DOHH2 (cell line): ENCODE results near the gene GANAB.
"Not testable (repeated sequence)": the region's sequence is repeated elsewhere in the genome, so short reads cannot be mapped to it uniquely, and the experiment has no call there.

Source experiments
- H3F3A ChIP-seq: fragments of 200-600 bp; sonication (generic), shearing (Covaris generic); 2 replicates; pipeline ENCODE4 v1.6.0; 2016; ENCODE audit warnings: antibody characterized with exemption, mild to moderate bottlenecking; ENCODE audit not compliant: control insufficient read depth, insufficient read depth
- H3K27ac ChIP-seq: fragments of 200-600 bp; sonication (generic); 2 replicates; pipeline ENCODE4 v1.5.1; 2014; ENCODE audit warnings: low read depth, mild to moderate bottlenecking, low read length, moderate library complexity
- H3K27me3 ChIP-seq: fragments of 200-600 bp; sonication (generic); 2 replicates; pipeline ENCODE4 v1.6.1; 2014; ENCODE audit warnings: mild to moderate bottlenecking, low read length, mixed read lengths; ENCODE audit not compliant: control insufficient read depth
- H3K36me3 ChIP-seq: fragments of 200-600 bp; sonication (generic); 2 replicates; pipeline ENCODE4 v1.6.1; 2014; ENCODE audit warnings: mild to moderate bottlenecking, low read length, moderate library complexity, mixed read lengths; ENCODE audit not compliant: control insufficient read depth
- H3K4me1 ChIP-seq: fragments of 200-600 bp; sonication (generic); 2 replicates; pipeline ENCODE4 v1.6.1; 2014; ENCODE audit warnings: mild to moderate bottlenecking, low read length, mixed read lengths; ENCODE audit not compliant: control insufficient read depth
- H3K4me2 ChIP-seq: fragments of 200-600 bp; sonication (generic); 2 replicates; pipeline ENCODE4 v1.6.0; 2014; ENCODE audit warnings: mild to moderate bottlenecking, low read length, moderate library complexity
- H3K4me3 ChIP-seq: fragments of 200-600 bp; sonication (generic); 2 replicates; pipeline ENCODE4 v1.5.1; 2014; ENCODE audit warnings: mild to moderate bottlenecking, low read length, mixed read lengths
- H3K79me2 ChIP-seq: fragments of 200-600 bp; sonication (generic); 2 replicates; pipeline ENCODE4 v1.6.1; 2014; ENCODE audit warnings: mild to moderate bottlenecking, low read length, mixed read lengths; ENCODE audit not compliant: control insufficient read depth
- H3K9me2 ChIP-seq: fragments of 200-600 bp; sonication (generic); replicated peaks from 2 replicates; pipeline ENCODE4 v1.6.1; 2014; ENCODE audit warnings: mild to moderate bottlenecking, low read length, mixed read lengths; ENCODE audit not compliant: control insufficient read depth
- H3K9me3 ChIP-seq: fragments of 200-600 bp; sonication (generic); 2 replicates; pipeline ENCODE4 v1.6.1; 2014; ENCODE audit warnings: antibody characterized with exemption, low read length, mixed read lengths; ENCODE audit not compliant: control insufficient read depth, insufficient read depth
- H4K20me1 ChIP-seq: fragments of 200-600 bp; sonication (generic); 2 replicates; pipeline ENCODE4 v1.6.0; 2014; ENCODE audit warnings: low read depth, mild to moderate bottlenecking, antibody characterized with exemption, low read length, moderate library complexity; ENCODE audit not compliant: control insufficient read depth, insufficient read depth
- EZH2phosphoT487 ChIP-seq: fragments of 200-600 bp; sonication (generic); IDR thresholded peaks from 2 replicates; pipeline ENCODE4 v1.6.1; 2017; ENCODE audit warnings: borderline replicate concordance, mild to moderate bottlenecking, antibody characterized with exemption, low read length, moderate library complexity, mixed read lengths
- TF ChIP-seq, protein P1 (sequence below): fragments of 200-600 bp; sonication (generic); IDR thresholded peaks from one replicate; pipeline ENCODE4 v1.5.1; 2014; ENCODE audit warnings: antibody characterized with exemption, mild to moderate bottlenecking, low read depth, low read length; ENCODE audit not compliant: poor library complexity, severe bottlenecking

Gene GANAB

GRCh38 chr11:62645946-62646824 lies at the start of gene GANAB:
TSS of gene GANAB (minus strand) at chr11:62646613. CDS start at chr11:62646599, 14 bp downstream.
- TF ChIP-seq EZH2phosphoT487, result no peak
- TF ChIP-seq, protein P1, sequence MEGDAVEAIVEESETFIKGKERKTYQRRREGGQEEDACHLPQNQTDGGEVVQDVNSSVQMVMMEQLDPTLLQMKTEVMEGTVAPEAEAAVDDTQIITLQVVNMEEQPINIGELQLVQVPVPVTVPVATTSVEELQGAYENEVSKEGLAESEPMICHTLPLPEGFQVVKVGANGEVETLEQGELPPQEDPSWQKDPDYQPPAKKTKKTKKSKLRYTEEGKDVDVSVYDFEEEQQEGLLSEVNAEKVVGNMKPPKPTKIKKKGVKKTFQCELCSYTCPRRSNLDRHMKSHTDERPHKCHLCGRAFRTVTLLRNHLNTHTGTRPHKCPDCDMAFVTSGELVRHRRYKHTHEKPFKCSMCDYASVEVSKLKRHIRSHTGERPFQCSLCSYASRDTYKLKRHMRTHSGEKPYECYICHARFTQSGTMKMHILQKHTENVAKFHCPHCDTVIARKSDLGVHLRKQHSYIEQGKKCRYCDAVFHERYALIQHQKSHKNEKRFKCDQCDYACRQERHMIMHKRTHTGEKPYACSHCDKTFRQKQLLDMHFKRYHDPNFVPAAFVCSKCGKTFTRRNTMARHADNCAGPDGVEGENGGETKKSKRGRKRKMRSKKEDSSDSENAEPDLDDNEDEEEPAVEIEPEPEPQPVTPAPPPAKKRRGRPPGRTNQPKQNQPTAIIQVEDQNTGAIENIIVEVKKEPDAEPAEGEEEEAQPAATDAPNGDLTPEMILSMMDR, result no peak
- H3K4me1 ChIP-seq, result peaks cover 29% of the 10 kb centered on the region
- H3K36me3 ChIP-seq, result peaks cover 72% of the 10 kb centered on the region

GRCh38 chr11:62694455-62695167 lies 48.2 kb upstream of the GANAB start:
- no peaks in the 10 kb centered on the region for H3K4me1 ChIP-seq
- no peak for TF ChIP-seq EZH2phosphoT487
- TF ChIP-seq, protein P1, result peak; percentile 93
- no peaks in the 10 kb centered on the region for H3K9me2 ChIP-seq
- no peak overlapping the region for H3K4me2 ChIP-seq
- H3K79me2 ChIP-seq, result no peaks in the 10 kb centered on the region
- H3K9me3 ChIP-seq, result no peaks in the 10 kb centered on the region
- peaks cover 27% of the 10 kb centered on the region for H3K36me3 ChIP-seq
- 0 out of 2 replicates have a peak, but pooled peaks cover 4% of the 10 kb centered on the region for H3F3A ChIP-seq
- H3K27ac ChIP-seq, result no peak overlapping the region
- H3K4me3 ChIP-seq, result no peak overlapping the region
- no peaks in the 10 kb centered on the region for H3K27me3 ChIP-seq
- H4K20me1 ChIP-seq, result no peaks in the 10 kb centered on the region

More at GRCh38 chr11:62645946-62646824, at the start of gene GANAB:
- H3K4me2 ChIP-seq, result peak within 1 kb of the TSS; percentile 87
- H3F3A ChIP-seq, result no peaks in the 10 kb centered on the region
- H3K9me3 ChIP-seq, result no peaks in the 10 kb centered on the region
- H3K27ac ChIP-seq, result peak within 1 kb of the TSS; percentile 78
- no peaks in the 10 kb centered on the region for H3K27me3 ChIP-seq
- H4K20me1 ChIP-seq, result peaks cover 3% of the 10 kb centered on the region; the same call in 1 of the 2 replicates
- H3K9me2 ChIP-seq, result no peaks in the 10 kb centered on the region
- H3K4me3 ChIP-seq, result peak within 1 kb of the TSS; percentile 97
- H3K79me2 ChIP-seq, result peaks cover 84% of the 10 kb centered on the region

DNA sequence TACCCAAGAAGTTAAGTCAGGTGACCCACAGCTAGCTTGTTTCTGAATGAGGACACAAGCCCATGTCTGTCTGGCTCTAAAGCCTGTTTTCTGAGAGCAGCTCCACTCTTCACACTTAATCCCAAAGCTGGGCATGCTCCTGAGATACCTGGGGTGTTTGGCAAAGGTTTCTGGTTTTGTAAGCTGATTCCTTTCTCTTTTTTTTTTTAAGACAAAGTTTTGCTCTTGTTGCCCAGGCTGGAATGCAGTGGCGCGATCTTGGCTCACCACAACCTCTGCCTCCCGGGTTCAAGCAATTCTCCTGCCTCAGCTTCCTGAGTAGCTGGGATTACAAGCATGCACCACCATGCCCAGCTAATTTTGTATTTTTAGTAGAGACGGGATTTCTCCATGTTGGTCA lies 47.2 kb upstream of the GANAB start:
- not testable (repeated sequence) for H3F3A ChIP-seq, H3K27ac ChIP-seq, H3K9me2 ChIP-seq, H3K27me3 ChIP-seq, H3K4me1 ChIP-seq, H3K4me2 ChIP-seq, H4K20me1 ChIP-seq, H3K4me3 ChIP-seq, H3K9me3 ChIP-seq, H3K79me2 ChIP-seq
- peaks cover 27% of the 10 kb centered on the region for H3K36me3 ChIP-seq
